Measurements from ENCODE around the gene NNAT. TPM values are rescaled to one million over a fixed set of nuclear protein-coding genes. Genes with fewer than 3 reads are reported as not detected.

Gene NNAT
- total RNA-seq, 4 donors from 2014 or later, result not detected

- Histone ChIP-seq H3K4me1 (no peaks in the 10 kb centered on the region), H3K4me3 (no peak overlapping the region), H3K27me3 (no peaks in the 10 kb centered on the region), H3K9me3 (no peaks in the 10 kb centered on the region), H3K27ac (no peak overlapping the region), H3K36me3 (peaks cover 0 to 7% (median 0%) of the 10 kb centered on the region in 3 donors)
- no peak for DNase-seq
- TF ChIP-seq POLR2A (IDR thresholded peaks at IDR 0.05) (no peak), CTCF (IDR thresholded peaks at IDR 0.05) (no peak)
Observed at GRCh38 chr20:37504404-37505096, 16.5 kb upstream of the NNAT start.

DNA sequence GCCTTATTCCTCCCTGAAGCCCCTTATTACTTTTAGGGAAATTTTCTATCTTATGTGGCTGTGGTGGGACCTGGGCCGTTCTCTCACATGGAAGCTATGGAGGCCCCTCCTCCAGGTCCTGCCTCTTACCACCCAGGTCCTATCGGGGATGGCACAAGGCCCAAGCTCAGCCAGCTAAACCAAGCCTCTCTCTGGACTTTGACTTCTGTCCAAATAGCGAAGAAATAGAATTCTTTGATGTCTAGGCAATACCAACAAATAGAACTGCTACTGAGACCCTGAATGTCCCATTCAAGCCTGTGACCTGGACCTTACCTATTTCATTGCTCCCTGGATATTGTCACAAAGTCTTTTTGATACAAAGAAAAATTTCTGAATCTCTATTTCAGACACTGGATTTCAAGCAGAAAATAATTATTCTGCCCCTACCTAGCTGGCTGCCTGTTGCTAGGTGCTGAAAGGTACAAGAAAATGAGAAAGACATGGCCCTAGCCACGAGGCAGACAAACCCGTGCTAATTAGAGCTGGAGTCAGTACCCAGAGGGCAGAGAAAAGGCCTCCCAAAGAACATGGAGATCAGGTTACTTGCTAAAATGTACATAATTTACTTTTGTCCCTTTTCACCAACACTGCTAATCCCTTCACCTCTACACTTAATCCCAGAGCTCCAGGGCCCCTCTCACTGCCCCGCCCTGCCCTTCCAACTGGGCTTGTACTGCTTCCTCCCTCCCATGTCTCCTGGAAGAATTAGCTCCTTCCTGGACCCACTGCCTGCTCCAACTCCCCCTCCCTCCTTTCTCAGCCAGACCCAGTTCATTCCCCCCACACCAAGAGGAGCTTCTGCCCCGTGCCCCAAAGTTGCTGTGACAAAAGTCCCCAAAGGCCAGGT lies 15.5 kb upstream of the NNAT start:
- peaks cover 0 to 7% (median 0%) of the 10 kb centered on the region in 3 donors for H3K36me3 ChIP-seq
- H3K4me3 ChIP-seq, result no peak overlapping the region
- H3K9me3 ChIP-seq, result no peaks in the 10 kb centered on the region
- no peaks in the 10 kb centered on the region for H3K4me1 ChIP-seq
- no peaks in the 10 kb centered on the region for H3K27me3 ChIP-seq
- TF ChIP-seq POLR2A (IDR thresholded peaks at IDR 0.05) (no peak), CTCF (IDR thresholded peaks at IDR 0.05) (no peak)
- DNase-seq, result no peak
- no peak overlapping the region for H3K27ac ChIP-seq

DNA sequence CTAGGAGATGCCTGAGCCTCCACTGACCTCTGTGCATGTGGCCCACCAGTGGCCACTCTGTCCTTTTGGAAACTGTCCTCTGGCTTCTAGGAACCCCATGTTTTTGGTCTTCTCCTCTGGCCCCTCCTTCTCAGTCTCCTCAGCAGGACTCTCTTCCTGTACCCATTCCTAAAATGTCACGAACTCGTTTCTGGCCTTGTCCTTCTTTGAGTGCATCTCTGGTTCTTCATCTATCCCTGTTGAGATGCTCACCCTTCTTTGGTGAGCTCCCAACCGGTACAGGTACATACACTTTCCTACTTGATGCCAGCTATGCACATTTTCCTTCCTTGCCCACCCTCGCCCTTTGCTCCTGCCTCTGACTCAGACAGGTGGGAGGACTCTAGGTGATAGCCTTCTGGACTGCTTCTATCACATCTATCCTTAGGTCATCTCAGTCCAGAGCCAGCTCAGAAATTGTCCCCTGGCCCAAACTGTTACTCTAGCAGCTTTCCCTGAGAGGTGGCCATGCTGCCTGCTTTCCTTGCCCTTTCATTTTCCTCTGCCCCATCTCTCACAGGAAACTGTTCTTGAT lies 14.8 kb upstream of the NNAT start:
- no peak for DNase-seq

DNA sequence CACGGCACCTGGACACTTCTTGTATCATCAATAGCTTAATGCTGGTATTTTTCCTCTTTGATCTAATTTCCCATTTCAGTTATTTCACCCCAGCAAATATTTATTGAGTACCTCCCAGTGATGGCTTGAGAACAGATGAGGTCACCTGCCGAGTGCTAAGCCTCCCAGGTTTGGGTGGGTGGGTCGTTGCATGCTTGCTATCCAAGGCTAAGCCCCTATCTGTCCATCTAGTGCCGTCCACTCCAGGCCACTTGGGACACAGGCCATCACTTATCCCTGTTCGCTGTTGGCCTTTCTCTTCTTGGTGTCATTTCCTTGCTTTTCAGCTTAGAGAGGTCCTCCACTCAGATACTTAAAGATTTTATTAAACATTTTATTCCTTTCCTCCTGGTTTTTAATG lies 10.8 kb upstream of the NNAT start:
- H3K27me3 ChIP-seq, result no peaks in the 10 kb centered on the region
- peaks cover 0 to 28% (median 0%) of the 10 kb centered on the region in 3 donors for H3K36me3 ChIP-seq
- H3K4me3 ChIP-seq, result no peak overlapping the region
- DNase-seq, result no peak
- TF ChIP-seq CTCF (IDR thresholded peaks at IDR 0.05) (no peak), POLR2A (IDR thresholded peaks at IDR 0.05) (no peak)
- H3K9me3 ChIP-seq, result no peaks in the 10 kb centered on the region
- no peak overlapping the region for H3K27ac ChIP-seq
- no peaks in the 10 kb centered on the region for H3K4me1 ChIP-seq

More for the DNA sequence above, 14.8 kb upstream of the NNAT start:
- peaks cover 0 to 7% (median 0%) of the 10 kb centered on the region in 3 donors for H3K36me3 ChIP-seq
- H3K4me1 ChIP-seq, result no peaks in the 10 kb centered on the region
- no peaks in the 10 kb centered on the region for H3K9me3 ChIP-seq
- no peak overlapping the region for H3K27ac ChIP-seq
- H3K27me3 ChIP-seq, result no peaks in the 10 kb centered on the region
- H3K4me3 ChIP-seq, result no peak overlapping the region
- no peak for TF ChIP-seq CTCF (IDR thresholded peaks at IDR 0.05)
- no peak for TF ChIP-seq POLR2A (IDR thresholded peaks at IDR 0.05)

DNA sequence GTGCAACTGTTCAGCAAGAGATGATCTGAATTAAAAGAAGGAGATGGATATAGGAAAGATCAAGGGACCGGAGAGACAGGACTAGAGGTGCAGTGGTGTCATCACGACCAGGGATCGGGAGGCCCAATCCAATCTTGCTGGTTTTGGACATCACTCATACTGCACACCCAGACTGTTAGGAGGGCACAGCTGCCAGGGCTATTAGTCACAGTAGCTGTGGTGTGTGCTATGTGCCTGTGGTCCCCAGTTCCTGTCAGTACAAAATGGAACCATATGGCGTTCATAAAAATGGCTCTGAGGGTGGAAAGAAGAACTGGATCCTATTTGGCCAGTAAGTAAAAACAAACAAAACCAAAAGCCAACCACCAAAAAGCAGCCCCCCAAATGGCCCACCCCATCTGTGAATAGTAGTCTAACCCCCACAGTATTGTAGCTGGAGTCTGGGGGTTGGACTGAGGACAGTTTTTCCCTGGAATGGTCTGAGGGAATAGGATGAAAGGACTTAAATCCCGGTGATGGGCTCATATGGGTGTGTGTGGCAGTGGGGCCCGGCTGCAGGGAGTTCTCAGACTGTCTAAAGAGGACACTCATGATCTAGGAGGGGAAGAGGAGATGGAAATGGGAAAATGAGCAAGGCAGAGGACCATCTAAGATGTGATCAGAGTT lies 9.3 kb upstream of the NNAT start:
- Histone ChIP-seq H3K4me3 (no peak overlapping the region), H3K36me3 (peaks cover 0 to 37% (median 0%) of the 10 kb centered on the region in 3 donors), H3K9me3 (no peaks in the 10 kb centered on the region), H3K27me3 (no peaks in the 10 kb centered on the region), H3K4me1 (peaks cover 0 to 3% (median 0%) of the 10 kb centered on the region in 4 donors), H3K27ac (no peak overlapping the region)
- no peak for TF ChIP-seq POLR2A (IDR thresholded peaks at IDR 0.05)
- TF ChIP-seq CTCF (IDR thresholded peaks at IDR 0.05), result no peak
- DNase-seq, result no peak

Data from Peyer's patch (tissue), 4 donors.